K562 (cell line): ENCODE measurements around the gene ST14. TPM values are rescaled to one million over a fixed set of nuclear protein-coding genes. Genes with fewer than 3 reads are reported as not detected.

Experiments used
- ATAC-seq: fragments of 200-7000 bp; cut with Tn5 transposase; 3 replicates; pipeline ENCODE4 v1.9.1; 2020; ENCODE audit warnings: moderate library complexity
- BruUV-seq: library from RNA; stranded (reverse); fragments of 400-500 nt; replicated peaks from 2 replicates; lab custom pipeline; 2021; lab: Mats Ljungman, UMichigan
- CTCF ChIA-PET: fragments of 300-600 bp; formaldehyde crosslinking; extraction: SDS; loops from one replicate; lab custom pipeline; 2021; ENCODE audit warnings: low intra/inter-chr PET ratio; lab: Yijun Ruan, JAX
- POLR2A ChIA-PET: fragments of 300-600, 350-650 bp; sonication (Branson Sonifier 250); formaldehyde crosslinking; extraction: SDS; loops from one replicate; lab custom pipeline; 2021; ENCODE audit warnings: antibody characterized with exemption, inconsistent platforms; lab: Yijun Ruan, JAX
- DNase-seq, 4 experiments: peaks; one replicate each; pipeline versions ENCODE4 v3.0.0 to v3.0.0-alpha.2; 2011 to 2018; ENCODE audit warnings: low spot score in 3 of 4, mixed read lengths in 3 of 4; ENCODE audit errors: extremely low read depth in 1 of 4
- FAIRE-seq: peaks from 2 replicates; lab custom pipeline; 2011; peaks lifted over from hg19 to GRCh38; lab: Jason Lieb, UNC
- H2AFZ ChIP-seq: 2 replicates; pipeline ENCODE4 v1.6.0; 2011; ENCODE audit warnings: low read depth, low read length, control low read depth, inconsistent platforms
- H3K27ac ChIP-seq: fragments of 200-600 bp; 3 replicates; pipeline ENCODE4 v1.8.0; 2011; ENCODE audit warnings: low read depth, mild to moderate bottlenecking, control low read depth, inconsistent platforms, low read length, moderate library complexity, mixed read lengths; ENCODE audit errors: extremely low read depth
- H3K27me3 ChIP-seq, 2 experiments: fragments of 300-600 bp in 1 of 2; 2 replicates in 1 of 2; 3 replicates in 1 of 2; pipeline versions ENCODE4 v1.6.0 to v1.8.0; 2011; ENCODE audit warnings: inconsistent platforms in 2 of 2, low read length in 2 of 2, mild to moderate bottlenecking in 1 of 2, mixed read lengths in 1 of 2, moderate library complexity in 1 of 2; ENCODE audit not compliant: control insufficient read depth in 2 of 2, insufficient read depth in 2 of 2
- H3K36me3 ChIP-seq: fragments of 300-600 bp; 3 replicates; pipeline ENCODE4 v1.8.0; 2011; ENCODE audit warnings: mild to moderate bottlenecking, low read length, inconsistent platforms; ENCODE audit not compliant: control insufficient read depth, insufficient read depth
- H3K4me1 ChIP-seq, 2 experiments: fragments of 200-600 bp in 1 of 2; replicated peaks in 1 of 2; 2 replicates in 1 of 2; 3 replicates in 1 of 2; pipeline versions ENCODE4 v1.5.1 to v1.8.0; 2011; ENCODE audit warnings: inconsistent platforms in 2 of 2, low read length in 2 of 2, mild to moderate bottlenecking in 1 of 2, mixed read lengths in 1 of 2, moderate library complexity in 1 of 2; ENCODE audit not compliant: control insufficient read depth in 2 of 2, insufficient read depth in 2 of 2
- H3K4me2 ChIP-seq: 2 replicates; pipeline ENCODE4 v1.6.1; 2011; ENCODE audit warnings: low read length, control low read depth, inconsistent platforms, mixed read lengths; ENCODE audit not compliant: insufficient read depth
- H3K4me3 ChIP-seq: fragments of 200-600 bp; sonication (generic), shearing (Covaris generic); 2 replicates; pipeline ENCODE4 v1.5.1; 2016; ENCODE audit warnings: control low read depth, inconsistent platforms
- H3K79me2 ChIP-seq: fragments of 200-600 bp; 3 replicates; pipeline ENCODE4 v1.8.0; 2011; ENCODE audit warnings: low read length, inconsistent platforms; ENCODE audit not compliant: control insufficient read depth, insufficient read depth
- H3K9ac ChIP-seq, 2 experiments: 2 replicates each; pipeline versions ENCODE4 v1.6.0 to v1.6.1; 2011; ENCODE audit warnings: low read depth in 2 of 2, low read length in 2 of 2, control low read depth in 1 of 2, inconsistent platforms in 1 of 2, mild to moderate bottlenecking in 1 of 2, mixed read lengths in 1 of 2; ENCODE audit not compliant: insufficient read depth in 1 of 2
- H3K9me1 ChIP-seq: one replicate; pipeline ENCODE4 v1.6.0; 2011; ENCODE audit warnings: inconsistent platforms, mild to moderate bottlenecking, low read length, moderate library complexity; ENCODE audit not compliant: control insufficient read depth, insufficient read depth
- H3K9me3 ChIP-seq: replicated peaks from 2 replicates; pipeline ENCODE4 v1.5.1; 2011; ENCODE audit warnings: low read depth, low read length, inconsistent platforms; ENCODE audit not compliant: control insufficient read depth, insufficient read depth
- H4K20me1 ChIP-seq: replicated peaks from 2 replicates; pipeline ENCODE4 v1.6.1; 2011; ENCODE audit warnings: low read length, inconsistent platforms, mixed read lengths; ENCODE audit not compliant: control insufficient read depth, insufficient read depth
- FOXA3 ChIP-seq, 2 experiments: fragments of 450-650 bp in 1 of 2; sonication (generic) in 1 of 2; formaldehyde crosslinking; IDR thresholded peaks in 1 of 2; conservative IDR thresholded peaks in 1 of 2; 2 replicates each; pipeline versions ENCODE4 v1.4.0 to v1.8.0; 2020 to 2022; ENCODE audit warnings: mild to moderate bottlenecking in 2 of 2, missing genetic modification reagents in 1 of 2
- HIVEP1 ChIP-seq: fragments of 250-450 bp; sonication (Bioruptor Pico); IDR thresholded peaks from 2 replicates; pipeline ENCODE4 v1.4.0; 2020; ENCODE audit warnings: mild to moderate bottlenecking
- KLF13 ChIP-seq: fragments of 450-650 bp; IDR thresholded peaks from 2 replicates; pipeline ENCODE4 v1.6.1; 2016; ENCODE audit warnings: missing genetic modification characterization, low read depth, mild to moderate bottlenecking, missing compliant biosample characterization, moderate library complexity, borderline replicate concordance
- MTA1 ChIP-seq: fragments of 450-650 bp; IDR thresholded peaks from 2 replicates; pipeline ENCODE4 v1.6.1; 2017; ENCODE audit warnings: borderline replicate concordance
- NCOA6 ChIP-seq: fragments of 450-650 bp; IDR thresholded peaks from 2 replicates; pipeline ENCODE4 v1.6.1; 2017; ENCODE audit warnings: mild to moderate bottlenecking
- NFE2L1 ChIP-seq: fragments of 450-650 bp; IDR thresholded peaks from 2 replicates; pipeline ENCODE4 v1.6.1; 2016; ENCODE audit warnings: missing genetic modification characterization, low read depth, mild to moderate bottlenecking, missing compliant biosample characterization, moderate library complexity, borderline replicate concordance
- PHTF2 ChIP-seq: fragments of 250-450 bp; sonication (Bioruptor Pico); IDR thresholded peaks from 2 replicates; pipeline ENCODE4 v1.5.0; 2021; ENCODE audit warnings: mild to moderate bottlenecking
- RBM39 ChIP-seq: fragments of 200-400 bp; formaldehyde crosslinking; optimal IDR thresholded peaks from 2 replicates; pipeline ENCODE3; 2018; ENCODE audit warnings: low read depth, low read length
- STAT5A ChIP-seq: IDR thresholded peaks from 2 replicates; pipeline ENCODE4 v1.6.1; 2012; ENCODE audit warnings: low read length, inconsistent platforms, borderline replicate concordance
- ZNF184 ChIP-seq: sonication (generic); formaldehyde crosslinking; IDR thresholded peaks from 2 replicates; pipeline ENCODE4 v1.5.0; 2020; ENCODE audit warnings: missing genetic modification reagents
- ZNF212 ChIP-seq: fragments of 450-650 bp; formaldehyde crosslinking; IDR thresholded peaks from 2 replicates; pipeline ENCODE4 v1.4.0; 2020; ENCODE audit warnings: mild to moderate bottlenecking
- WGBS: fragments of 100-300 bp; shearing (Covaris generic); methylation state at CpG from one replicate; pipeline ENCODE4 v1.1.6; 2016; ENCODE audit warnings: low coverage, mixed read lengths; ENCODE audit not compliant: insufficient coverage; ENCODE audit errors: missing lambda C conversion rate; 5-methylcytosine and 5-hydroxymethylcytosine counted together
- in situ Hi-C: fragments of 300-500 bp; cut with MboI; formaldehyde crosslinking; loops from 4 replicates; pipeline ENCODE4 v1.15.0; 2018; ENCODE audit warnings: inconsistent platforms, mixed read lengths
- intact Hi-C: fragments of 100-400 bp; cut with micrococcal nuclease; formaldehyde crosslinking; loops from 2 replicates; pipeline ENCODE4 v1.14.2; 2022
- polyA plus RNA-seq, 8 experiments: library from polyadenylated mRNA; depleted of rRNA in 4 of 8; stranded (reverse) in 5 of 8; unstranded in 3 of 8; fragments of >200 nt; fragmentation: Nextera tagmentation in 2 of 8; fragmentation: Illumina TruSeq in 1 of 8; extraction: Ambion mirVana in 2 of 8; extraction: Trizol in 1 of 8; gene quantifications; 2 replicates each; pipeline versions ENCODE4 v1.2.1 to v1.2.3, GENCODE V29; 2011 to 2014; ENCODE audit warnings: inconsistent platforms in 1 of 8, missing spikeins in 1 of 8
- total RNA-seq, 7 experiments: library from RNA; depleted of rRNA in 6 of 7; stranded (reverse); fragments of >200 nt in 6 of 7; fragmentation: Illumina TruSeq in 2 of 7; extraction: Trizol in 2 of 7; gene quantifications; 2 replicates each; pipeline versions ENCODE4 v1.2.1 to v1.2.3, GENCODE V29; 2011 to 2021; ENCODE audit warnings: low replicate concordance in 1 of 7
- TF ChIP-seq, protein P1 (sequence below): sonication (generic); formaldehyde crosslinking; IDR thresholded peaks from 2 replicates; pipeline ENCODE4 v1.8.0; 2022; ENCODE audit warnings: missing genetic modification reagents, mild to moderate bottlenecking, borderline replicate concordance
- TF ChIP-seq, protein P2 (sequence below), 2 experiments: fragments of 450-650 bp in 1 of 2; sonication (generic) in 1 of 2; formaldehyde crosslinking; conservative IDR thresholded peaks; 2 replicates each; pipeline versions ENCODE4 v1.4.0 to v1.8.1; 2020 to 2022; ENCODE audit warnings: mild to moderate bottlenecking in 1 of 2, missing genetic modification reagents in 1 of 2
- TF ChIP-seq, protein P3 (sequence below): fragments of 150-350 bp; conservative IDR thresholded peaks from 2 replicates; pipeline ENCODE4 v1.6.1; 2014; ENCODE audit warnings: low read length

ST14 gene
- total and polyA plus RNA-seq, 9 of the 15 experiments (the other 6 are each of a cell fraction or from before 2014, with no cell fraction given) = 0.08 to 0.20 TPM; not detected in 7

DNA sequence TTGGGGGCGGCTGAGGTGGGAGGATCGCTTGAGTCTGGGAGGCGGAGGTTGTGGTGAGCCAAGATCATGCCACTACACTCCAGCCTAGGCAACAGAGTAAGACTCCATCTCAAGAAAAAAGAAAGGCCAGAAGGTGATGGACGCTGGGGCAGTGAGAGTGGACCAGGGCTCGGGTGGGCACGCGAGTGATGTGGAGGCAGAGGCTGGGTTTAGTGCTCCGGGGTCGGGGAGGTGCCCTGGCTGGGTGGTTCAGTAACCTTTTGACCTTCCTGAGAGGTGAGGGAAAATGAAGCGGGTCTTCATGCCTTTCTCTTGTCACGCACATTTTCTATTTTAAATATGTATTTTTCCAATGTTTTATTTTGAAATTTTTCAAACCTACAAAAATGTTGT, 45.1 kb downstream of the ST14 start:
- intact Hi-C loops = no loop called here
- no peak overlapping the region for H3K4me3 ChIP-seq
- peaks cover 54 to 81% of the 10 kb centered on the region in 2 experiments; a peak in 4 of 5 replicates for H3K27me3 ChIP-seq
- peaks cover 0 to 11% of the 10 kb centered on the region in 2 experiments; a peak in 2 of 5 replicates for H3K4me1 ChIP-seq
- peaks cover 20% of the 10 kb centered on the region for H4K20me1 ChIP-seq
- no TSS peak for BruUV-seq
- no peaks in the 10 kb centered on the region for H3K36me3 ChIP-seq
- ChIA-PET CTCF (no interaction called here), POLR2A (no interaction called here)
- H3K9me1 ChIP-seq = no peaks in the 10 kb centered on the region
- H2AFZ ChIP-seq = no peak overlapping the region
- H3K9me3 ChIP-seq = no peaks in the 10 kb centered on the region
- H3K4me2 ChIP-seq = no peak overlapping the region
- FAIRE-seq = no peak
- H3K79me2 ChIP-seq = no peaks in the 10 kb centered on the region
- DNase-seq = no peak
- H3K9ac ChIP-seq = no peak overlapping the region
- ATAC-seq = no peak
- in situ Hi-C loops = no loop called here
- H3K27ac ChIP-seq = no peak overlapping the region
- TF ChIP-seq ZNF212 (CRISPR knock-in tag) (no peak), ZNF184 (CRISPR knock-in tag) (no peak), MTA1 (no peak), FOXA3 (CRISPR knock-in tag; conservative IDR thresholded peaks at IDR 0.05 in 1 of 2, IDR thresholded peaks at IDR 0.05 in 1 of 2) (no peak), KLF13 (tag) (no peak), HIVEP1 (CRISPR knock-in tag) (no peak), PHTF2 (CRISPR knock-in tag) (no peak), NFE2L1 (no peak), NCOA6 (no peak), RBM39 (no peak), STAT5A (no peak)
- TF ChIP-seq, protein P1, sequence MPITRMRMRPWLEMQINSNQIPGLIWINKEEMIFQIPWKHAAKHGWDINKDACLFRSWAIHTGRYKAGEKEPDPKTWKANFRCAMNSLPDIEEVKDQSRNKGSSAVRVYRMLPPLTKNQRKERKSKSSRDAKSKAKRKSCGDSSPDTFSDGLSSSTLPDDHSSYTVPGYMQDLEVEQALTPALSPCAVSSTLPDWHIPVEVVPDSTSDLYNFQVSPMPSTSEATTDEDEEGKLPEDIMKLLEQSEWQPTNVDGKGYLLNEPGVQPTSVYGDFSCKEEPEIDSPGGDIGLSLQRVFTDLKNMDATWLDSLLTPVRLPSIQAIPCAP (CRISPR knock-in tag) = no peak
- TF ChIP-seq, protein P2, sequence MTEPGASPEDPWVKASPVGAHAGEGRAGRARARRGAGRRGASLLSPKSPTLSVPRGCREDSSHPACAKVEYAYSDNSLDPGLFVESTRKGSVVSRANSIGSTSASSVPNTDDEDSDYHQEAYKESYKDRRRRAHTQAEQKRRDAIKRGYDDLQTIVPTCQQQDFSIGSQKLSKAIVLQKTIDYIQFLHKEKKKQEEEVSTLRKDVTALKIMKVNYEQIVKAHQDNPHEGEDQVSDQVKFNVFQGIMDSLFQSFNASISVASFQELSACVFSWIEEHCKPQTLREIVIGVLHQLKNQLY (CRISPR knock-in tag; conservative IDR thresholded peaks at IDR 0.05) = no peak
- TF ChIP-seq, protein P3, sequence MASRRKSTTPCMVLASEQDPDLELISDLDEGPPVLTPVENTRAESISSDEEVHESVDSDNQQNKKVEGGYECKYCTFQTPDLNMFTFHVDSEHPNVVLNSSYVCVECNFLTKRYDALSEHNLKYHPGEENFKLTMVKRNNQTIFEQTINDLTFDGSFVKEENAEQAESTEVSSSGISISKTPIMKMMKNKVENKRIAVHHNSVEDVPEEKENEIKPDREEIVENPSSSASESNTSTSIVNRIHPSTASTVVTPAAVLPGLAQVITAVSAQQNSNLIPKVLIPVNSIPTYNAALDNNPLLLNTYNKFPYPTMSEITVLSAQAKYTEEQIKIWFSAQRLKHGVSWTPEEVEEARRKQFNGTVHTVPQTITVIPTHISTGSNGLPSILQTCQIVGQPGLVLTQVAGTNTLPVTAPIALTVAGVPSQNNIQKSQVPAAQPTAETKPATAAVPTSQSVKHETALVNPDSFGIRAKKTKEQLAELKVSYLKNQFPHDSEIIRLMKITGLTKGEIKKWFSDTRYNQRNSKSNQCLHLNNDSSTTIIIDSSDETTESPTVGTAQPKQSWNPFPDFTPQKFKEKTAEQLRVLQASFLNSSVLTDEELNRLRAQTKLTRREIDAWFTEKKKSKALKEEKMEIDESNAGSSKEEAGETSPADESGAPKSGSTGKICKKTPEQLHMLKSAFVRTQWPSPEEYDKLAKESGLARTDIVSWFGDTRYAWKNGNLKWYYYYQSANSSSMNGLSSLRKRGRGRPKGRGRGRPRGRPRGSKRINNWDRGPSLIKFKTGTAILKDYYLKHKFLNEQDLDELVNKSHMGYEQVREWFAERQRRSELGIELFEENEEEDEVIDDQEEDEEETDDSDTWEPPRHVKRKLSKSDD = no peak
- WGBS = 7% methylated on average over 11 of the region's 11 CpGs
